HG03354 (cell line): ENCODE measurements around the gene HIBCH.
"Not testable (repeated sequence)": the region's sequence is repeated elsewhere in the genome, so short reads cannot be mapped to it uniquely, and the experiment has no call there.

Experiments
- ATAC-seq: cut with Tn5 transposase; IDR thresholded peaks from one replicate; pipeline ENCODE4 v1.9.1; 2021; ENCODE audit warnings: mild to moderate bottlenecking; ENCODE audit not compliant: unreplicated experiment, poor library complexity, severe bottlenecking

HIBCH gene

GRCh38 chr2:190319555-190320498 lies at the start of gene HIBCH:
HIBCH (minus strand) TSS chr2:190319826; CDS start chr2:190319750, 76 bp downstream.
- peak; percentile 94 for ATAC-seq

GRCh38 chr2:190367091-190367490 lies 47.5 kb upstream of the HIBCH start:
- no peak for ATAC-seq

GRCh38 chr2:190366248-190366753 lies 46.7 kb upstream of the HIBCH start:
- no peak for ATAC-seq

GRCh38 chr2:190365499-190366204 lies 46.0 kb upstream of the HIBCH start:
- no peak for ATAC-seq

GRCh38 chr2:190362894-190363293 lies 43.3 kb upstream of the HIBCH start:
- no peak for ATAC-seq

GRCh38 chr2:190361572-190361971 lies 41.9 kb upstream of the HIBCH start:
- ATAC-seq = no peak

GRCh38 chr2:190360965-190361364 lies 41.3 kb upstream of the HIBCH start:
- no peak for ATAC-seq

- ATAC-seq = no peak
Observed at GRCh38 chr2:190360561-190360960, 40.9 kb upstream of the HIBCH start.

- not testable (repeated sequence) for ATAC-seq
Observed at GRCh38 chr2:190358655-190359448, 39.2 kb upstream of the HIBCH start.

GRCh38 chr2:190357600-190357999 lies 38.0 kb upstream of the HIBCH start:
- ATAC-seq = no peak

GRCh38 chr2:190355968-190356644 lies 36.5 kb upstream of the HIBCH start:
- ATAC-seq = no peak

GRCh38 chr2:190354003-190354690 lies 34.5 kb upstream of the HIBCH start:
- ATAC-seq = no peak

GRCh38 chr2:190353537-190353899 lies 33.9 kb upstream of the HIBCH start:
- ATAC-seq = no peak

GRCh38 chr2:190352668-190353536 lies 33.3 kb upstream of the HIBCH start:
- ATAC-seq = no peak

GRCh38 chr2:190351955-190352354 lies 32.3 kb upstream of the HIBCH start:
- ATAC-seq = no peak

- ATAC-seq = no peak
Observed at GRCh38 chr2:190350371-190350770, 30.7 kb upstream of the HIBCH start.

GRCh38 chr2:190344276-190344827 lies 24.7 kb upstream of the HIBCH start:
- ATAC-seq = peak; percentile 69
